ENCODE measurements around the gene BABAM2. TPM values are rescaled to one million over a fixed set of nuclear protein-coding genes. Genes with fewer than 3 reads are reported as not detected.
A peak's percentile ranks its signal among the peaks of the same experiment; 100 is the strongest.

BABAM2 gene
- total and polyA plus RNA-seq, 9 of the 15 experiments (the other 6 are each of a cell fraction or from before 2014, with no cell fraction given), result 10.9 to 37.4 (median 25.6) TPM

DNA sequence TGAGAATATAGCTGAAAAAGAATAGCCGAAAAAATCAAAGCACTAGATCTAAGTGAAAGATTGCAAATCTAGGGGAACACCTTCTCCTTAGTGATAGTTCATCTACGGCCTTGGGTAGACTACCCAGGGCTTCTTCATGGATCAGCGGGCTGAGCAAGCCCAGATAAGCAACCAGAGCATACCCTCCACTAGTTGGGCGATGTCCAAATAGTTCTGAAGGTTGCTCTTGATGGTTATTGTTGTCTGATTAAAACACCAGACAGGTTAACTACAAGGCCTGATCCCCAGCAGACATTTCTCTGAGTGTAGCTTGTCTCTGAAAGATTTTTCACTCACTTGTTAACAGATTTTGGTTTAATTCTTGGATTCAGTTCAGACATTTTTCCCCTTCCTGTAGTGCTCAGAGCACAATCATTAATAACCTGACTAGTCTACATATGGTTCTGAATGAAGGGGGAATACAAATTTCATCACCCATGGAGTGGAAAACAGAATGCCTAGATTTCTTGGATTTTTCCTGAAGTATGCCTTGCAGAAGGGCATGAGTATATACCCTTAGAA is 99.6 kb downstream of the BABAM2 start:
- H3K36me3 ChIP-seq (ENCODE audit: control insufficient read depth, insufficient read depth, low read length), result no peaks in the 10 kb centered on the region
- in situ Hi-C loops (cut with MboI) (no loop called here), intact Hi-C loops (cut with micrococcal nuclease) (no loop called here)
- H3K9me1 ChIP-seq (ENCODE audit: control insufficient read depth, insufficient read depth, low read length), result no peaks in the 10 kb centered on the region
- H4K20me1 ChIP-seq (replicated peaks; ENCODE audit: control insufficient read depth, insufficient read depth, low read length), result no peaks in the 10 kb centered on the region
- DNase-seq (ENCODE audit: extremely low read depth in 1 of 4, low spot score in 3 of 4) (peak in 1 of 4 experiments; percentile 11), ATAC-seq (no peak), FAIRE-seq (peak; percentile 68)
- H3K9me3 ChIP-seq (replicated peaks; ENCODE audit: control insufficient read depth, insufficient read depth, low read depth, low read length), result no peaks in the 10 kb centered on the region
- H3K4me2 ChIP-seq (ENCODE audit: insufficient read depth, low read length), result no peak overlapping the region
- H3K4me1 ChIP-seq (replicated peaks in 1 of 2; ENCODE audit: control insufficient read depth in 2 of 2, insufficient read depth in 2 of 2, low read length in 2 of 2), result no peaks in the 10 kb centered on the region; a peak in 1 of 5 replicates
- CTCF ChIA-PET (ENCODE audit: low intra/inter-chr PET ratio), result no interaction called here
- no peak overlapping the region for H3K27ac ChIP-seq (ENCODE audit: extremely low read depth, low read depth, low read length)
- TF ChIP-seq, protein P1, sequence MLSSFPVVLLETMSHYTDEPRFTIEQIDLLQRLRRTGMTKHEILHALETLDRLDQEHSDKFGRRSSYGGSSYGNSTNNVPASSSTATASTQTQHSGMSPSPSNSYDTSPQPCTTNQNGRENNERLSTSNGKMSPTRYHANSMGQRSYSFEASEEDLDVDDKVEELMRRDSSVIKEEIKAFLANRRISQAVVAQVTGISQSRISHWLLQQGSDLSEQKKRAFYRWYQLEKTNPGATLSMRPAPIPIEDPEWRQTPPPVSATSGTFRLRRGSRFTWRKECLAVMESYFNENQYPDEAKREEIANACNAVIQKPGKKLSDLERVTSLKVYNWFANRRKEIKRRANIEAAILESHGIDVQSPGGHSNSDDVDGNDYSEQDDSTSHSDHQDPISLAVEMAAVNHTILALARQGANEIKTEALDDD (IDR thresholded peaks at IDR 0.05), result peak; percentile 83
- no peak for TF ChIP-seq ASH1L (IDR thresholded peaks at IDR 0.05; ENCODE audit: borderline replicate concordance, low read depth, partially characterized antibody)
- no peak for TF ChIP-seq COPS2 (conservative IDR thresholded peaks at IDR 0.05)
- TF ChIP-seq HOXB6 (CRISPR knock-in tag; IDR thresholded peaks at IDR 0.05; ENCODE audit: borderline replicate concordance), result no peak
- no peak overlapping the region for H2AFZ ChIP-seq (ENCODE audit: low read depth, low read length)
- no peaks in the 10 kb centered on the region for H3K79me2 ChIP-seq (ENCODE audit: control insufficient read depth, insufficient read depth, low read length)
- no peak overlapping the region for H3K9ac ChIP-seq (ENCODE audit: insufficient read depth in 1 of 2, low read depth in 2 of 2, low read length in 2 of 2)
- BruUV-seq (replicated peaks), result no TSS peak
- 22% methylated on average over 4 of the region's 4 CpGs for WGBS (ENCODE audit: insufficient coverage, low coverage, missing lambda C conversion rate)
- no peak overlapping the region for H3K4me3 ChIP-seq
- no peaks in the 10 kb centered on the region for H3K27me3 ChIP-seq (ENCODE audit: control insufficient read depth in 2 of 2, insufficient read depth in 2 of 2, low read length in 2 of 2)
- POLR2A ChIA-PET, result no interaction called here

DNA sequence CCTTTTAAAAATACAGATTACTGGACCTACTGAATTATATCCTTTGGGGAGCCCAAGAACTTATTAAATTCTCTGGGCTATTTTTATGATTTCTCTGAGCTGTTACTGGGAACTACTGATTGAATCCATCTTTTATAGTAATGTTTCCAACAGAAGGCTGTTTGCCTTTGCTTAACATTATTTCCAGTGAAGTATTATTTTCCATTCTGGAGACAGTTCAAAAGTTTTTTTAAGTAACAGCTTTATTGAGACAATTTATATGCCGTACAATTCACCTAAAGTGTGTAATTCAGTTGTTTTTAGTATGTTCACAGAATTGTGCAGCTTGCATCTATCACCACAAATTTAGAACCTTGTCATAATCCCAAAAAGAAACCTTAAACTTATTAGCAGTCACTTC is 100.6 kb downstream of the BABAM2 start:
- no TSS peak for BruUV-seq (replicated peaks)
- Histone ChIP-seq H3K9me1 (ENCODE audit: control insufficient read depth, insufficient read depth, low read length) (no peaks in the 10 kb centered on the region), H3K27me3 (ENCODE audit: control insufficient read depth in 2 of 2, insufficient read depth in 2 of 2, low read length in 2 of 2) (no peaks in the 10 kb centered on the region), H3K27ac (ENCODE audit: extremely low read depth, low read depth, low read length) (no peak overlapping the region), H3K9ac (ENCODE audit: insufficient read depth in 1 of 2, low read depth in 2 of 2, low read length in 2 of 2) (no peak overlapping the region), H3K4me3 (no peak overlapping the region), H3K9me3 (replicated peaks; ENCODE audit: control insufficient read depth, insufficient read depth, low read depth, low read length) (no peaks in the 10 kb centered on the region), H2AFZ (ENCODE audit: low read depth, low read length) (no peak overlapping the region), H3K36me3 (ENCODE audit: control insufficient read depth, insufficient read depth, low read length) (no peaks in the 10 kb centered on the region), H4K20me1 (replicated peaks; ENCODE audit: control insufficient read depth, insufficient read depth, low read length) (no peaks in the 10 kb centered on the region), H3K79me2 (ENCODE audit: control insufficient read depth, insufficient read depth, low read length) (no peaks in the 10 kb centered on the region), H3K4me2 (ENCODE audit: insufficient read depth, low read length) (no peak overlapping the region), H3K4me1 (replicated peaks in 1 of 2; ENCODE audit: control insufficient read depth in 2 of 2, insufficient read depth in 2 of 2, low read length in 2 of 2) (peaks cover 0 to 2% of the 10 kb centered on the region in 2 experiments; a peak in 1 of 5 replicates)
- CTCF ChIA-PET (ENCODE audit: low intra/inter-chr PET ratio), result no interaction called here
- POLR2A ChIA-PET, result no interaction called here
- FAIRE-seq (no peak), DNase-seq (ENCODE audit: extremely low read depth in 1 of 4, low spot score in 3 of 4) (no peak), ATAC-seq (no peak)
- in situ Hi-C loops (cut with MboI), result no loop called here
- intact Hi-C loops (cut with micrococcal nuclease), result no loop called here
- 71% methylated on average over 1 of the region's 1 CpG for WGBS (ENCODE audit: insufficient coverage, low coverage, missing lambda C conversion rate)
- no peak for TF ChIP-seq KDM1A (IDR thresholded peaks at IDR 0.05)
- TF ChIP-seq ZBTB1 (CRISPR knock-in tag; IDR thresholded peaks at IDR 0.05; ENCODE audit: borderline replicate concordance, low read depth), result no peak
- TF ChIP-seq ZNF239 (CRISPR knock-in tag; IDR thresholded peaks at IDR 0.05), result no peak
- TF ChIP-seq HDAC1 (IDR thresholded peaks at IDR 0.05), result no peak
- no peak for TF ChIP-seq SMARCC2 (IDR thresholded peaks at IDR 0.05; ENCODE audit: low read depth)
- TF ChIP-seq FUS (optimal IDR thresholded peaks at IDR 0.05; ENCODE audit: low read depth, low read length), result no peak
- TF ChIP-seq MTA1 (IDR thresholded peaks at IDR 0.05; ENCODE audit: borderline replicate concordance), result no peak
- TF ChIP-seq CBX3 (IDR thresholded peaks at IDR 0.05; ENCODE audit: borderline replicate concordance in 1 of 2, low read length in 2 of 2), result no peak
- TF ChIP-seq ZNF24 (IDR thresholded peaks at IDR 0.05), result no peak
- TF ChIP-seq ZSCAN32 (CRISPR knock-in tag; IDR thresholded peaks at IDR 0.05), result no peak
- TF ChIP-seq, protein P2, sequence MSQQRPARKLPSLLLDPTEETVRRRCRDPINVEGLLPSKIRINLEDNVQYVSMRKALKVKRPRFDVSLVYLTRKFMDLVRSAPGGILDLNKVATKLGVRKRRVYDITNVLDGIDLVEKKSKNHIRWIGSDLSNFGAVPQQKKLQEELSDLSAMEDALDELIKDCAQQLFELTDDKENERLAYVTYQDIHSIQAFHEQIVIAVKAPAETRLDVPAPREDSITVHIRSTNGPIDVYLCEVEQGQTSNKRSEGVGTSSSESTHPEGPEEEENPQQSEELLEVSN (IDR thresholded peaks at IDR 0.05; ENCODE audit: borderline replicate concordance in 1 of 2, extremely low read depth in 1 of 2, insufficient read depth in 1 of 2, insufficient read length in 1 of 2, low read depth in 1 of 2, low read length in 1 of 2, poor library complexity in 1 of 2, severe bottlenecking in 1 of 2), result no peak
- TF ChIP-seq MEF2A (IDR thresholded peaks at IDR 0.05; ENCODE audit: control insufficient read depth, low read depth, low read length), result no peak
